Measurements from ENCODE around the gene HAND1.
"Not testable (repeated sequence)": the region's sequence is repeated elsewhere in the genome, so short reads cannot be mapped to it uniquely, and the experiment has no call there.

HAND1 gene

GRCh38 chr5:154478224-154478565 is at the start of gene HAND1:
Gene HAND1, minus strand, starts transcription at chr5:154478227. Its CDS starts 219 bp downstream, at chr5:154478008.
- DNase-seq (ENCODE audit: low read depth) = no peak

GRCh38 chr5:154526231-154527226 is 48.5 kb upstream of the HAND1 start:
- no peak for DNase-seq (ENCODE audit: low read depth)

GRCh38 chr5:154524859-154525258 is 46.8 kb upstream of the HAND1 start:
- no peak for DNase-seq (ENCODE audit: low read depth)

GRCh38 chr5:154524181-154524580 is 46.2 kb upstream of the HAND1 start:
- DNase-seq (ENCODE audit: low read depth) = no peak

- DNase-seq (ENCODE audit: low read depth) = no peak
These were observed 45.7 kb upstream of the HAND1 start for GRCh38 chr5:154523709-154524108.

GRCh38 chr5:154523104-154523503 is 45.1 kb upstream of the HAND1 start:
- no peak for DNase-seq (ENCODE audit: low read depth)

GRCh38 chr5:154522284-154522683 is 44.3 kb upstream of the HAND1 start:
- no peak for DNase-seq (ENCODE audit: low read depth)

- no peak for DNase-seq (ENCODE audit: low read depth)
These were observed 43.7 kb upstream of the HAND1 start for GRCh38 chr5:154521756-154522155.

- no peak for DNase-seq (ENCODE audit: low read depth)
These were observed 42.9 kb upstream of the HAND1 start for GRCh38 chr5:154520861-154521453.

GRCh38 chr5:154519359-154519758 is 41.3 kb upstream of the HAND1 start:
- no peak for DNase-seq (ENCODE audit: low read depth)

- no peak for DNase-seq (ENCODE audit: low read depth)
These were observed 40.4 kb upstream of the HAND1 start for GRCh38 chr5:154518438-154518867.

GRCh38 chr5:154517810-154518437 is 39.9 kb upstream of the HAND1 start:
- no peak for DNase-seq (ENCODE audit: low read depth)

GRCh38 chr5:154517181-154517580 is 39.2 kb upstream of the HAND1 start:
- no peak for DNase-seq (ENCODE audit: low read depth)

- no peak for DNase-seq (ENCODE audit: low read depth)
These were observed 38.4 kb upstream of the HAND1 start for GRCh38 chr5:154516475-154516874.

GRCh38 chr5:154515488-154515887 is 37.5 kb upstream of the HAND1 start:
- not testable (repeated sequence) for DNase-seq (ENCODE audit: low read depth)

- DNase-seq (ENCODE audit: low read depth) = no peak
These were observed 36.3 kb upstream of the HAND1 start for GRCh38 chr5:154514331-154514730.

- no peak for DNase-seq (ENCODE audit: low read depth)
These were observed 35.6 kb upstream of the HAND1 start for GRCh38 chr5:154513669-154514084.

- no peak for DNase-seq (ENCODE audit: low read depth)
These were observed 34.0 kb upstream of the HAND1 start for GRCh38 chr5:154511984-154512383.

GRCh38 chr5:154509784-154510555 is 31.9 kb upstream of the HAND1 start:
- no peak for DNase-seq (ENCODE audit: low read depth)

GRCh38 chr5:154508114-154508513 is 30.1 kb upstream of the HAND1 start:
- DNase-seq (ENCODE audit: low read depth) = no peak

- DNase-seq (ENCODE audit: low read depth) = no peak
These were observed 28.7 kb upstream of the HAND1 start for GRCh38 chr5:154506716-154507080.

- DNase-seq (ENCODE audit: low read depth) = no peak
These were observed 28.2 kb upstream of the HAND1 start for GRCh38 chr5:154506049-154506715.

All from stimulated activated CD8-positive, alpha-beta memory T cell treated with anti-CD3 and anti-CD28 coated beads, Interleukin-12 subunit alpha, Interleukin-12 subunit beta, amount 100 ng/mL, for 4 hours (primary cell).